Measurements from ENCODE around the gene ARL9.

DNA sequence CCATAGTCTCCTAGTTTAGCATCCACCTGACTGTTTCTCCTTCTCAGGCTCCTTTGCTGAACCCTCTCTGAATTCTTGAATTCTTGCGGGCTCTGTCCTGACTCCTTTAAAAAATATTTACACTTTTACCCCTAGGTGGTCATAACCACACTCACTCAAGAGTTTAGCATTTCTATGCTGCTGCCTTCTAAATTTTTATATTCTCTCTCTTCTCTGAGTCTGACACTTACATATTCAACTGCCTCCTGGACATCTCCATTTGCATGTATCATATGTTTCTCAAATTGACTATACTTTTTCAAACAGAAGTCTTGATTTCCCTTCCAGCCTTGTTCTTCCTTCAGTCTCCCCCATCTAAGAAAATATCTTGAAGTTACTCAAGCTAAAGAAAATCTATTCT, 31.6 kb downstream of the ARL9 start:
- TF ChIP-seq CTCF (IDR thresholded peaks at IDR 0.05 in 4 of 5, conservative IDR thresholded peaks at IDR 0.05 in 1 of 5) (no peak), POLR2A (IDR thresholded peaks at IDR 0.05) (no peak)
